GM21528 (cell line): Measurements from ENCODE around the gene ANTXR2.

Experiments
- ATAC-seq: cut with Tn5 transposase; IDR thresholded peaks from one replicate; pipeline ENCODE4 v1.9.1; 2021; ENCODE audit warnings: mild to moderate bottlenecking, moderate library complexity; ENCODE audit not compliant: unreplicated experiment, low FRiP score

Gene ANTXR2

GRCh38 chr4:80092847-80093246 is 19.8 kb upstream of the ANTXR2 start:
- no peak for ATAC-seq

GRCh38 chr4:80092088-80092487 is 19.1 kb upstream of the ANTXR2 start:
- no peak for ATAC-seq

DNA sequence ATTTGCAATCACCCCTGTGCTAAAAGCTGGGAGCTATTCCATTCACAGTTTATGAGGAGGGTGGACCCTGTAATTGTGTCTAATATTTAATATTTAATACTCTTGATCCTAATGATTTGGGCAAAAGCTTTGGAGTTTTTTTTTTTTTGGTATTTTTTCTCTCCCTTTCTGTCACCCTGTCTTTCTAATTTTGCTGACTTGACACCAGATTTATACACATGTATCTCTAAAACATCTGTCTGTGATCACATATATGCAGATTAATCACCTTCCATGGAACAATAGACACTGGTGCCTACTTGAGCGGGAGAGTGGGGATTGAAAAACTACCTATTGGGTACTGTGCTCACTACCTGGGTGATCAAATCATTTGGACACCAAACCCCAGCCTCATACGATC is 18.7 kb upstream of the ANTXR2 start:
- ATAC-seq = no peak

- no peak for ATAC-seq
Observed at GRCh38 chr4:80091184-80091583, 18.2 kb upstream of the ANTXR2 start.

GRCh38 chr4:80090090-80090489 is 17.1 kb upstream of the ANTXR2 start:
- no peak for ATAC-seq

DNA sequence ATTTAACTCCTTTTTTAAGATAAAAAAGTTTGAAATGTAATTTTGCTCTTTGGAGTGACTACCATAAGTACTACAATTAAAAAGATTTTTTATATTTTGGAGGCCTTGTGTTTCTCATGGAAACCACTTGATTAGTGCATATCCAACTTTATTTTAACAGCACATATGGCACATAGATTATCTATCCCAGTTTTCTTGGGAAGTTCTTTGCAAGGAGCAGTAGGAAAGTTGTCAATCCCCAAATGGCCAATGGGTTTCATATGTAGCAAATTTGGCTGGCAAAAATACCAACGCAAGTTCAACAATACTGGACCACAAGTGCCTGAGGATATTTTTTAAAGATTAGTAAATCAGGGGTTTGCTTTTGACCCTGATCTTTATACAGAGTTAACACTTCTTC is 15.4 kb upstream of the ANTXR2 start:
- ATAC-seq = no peak

DNA sequence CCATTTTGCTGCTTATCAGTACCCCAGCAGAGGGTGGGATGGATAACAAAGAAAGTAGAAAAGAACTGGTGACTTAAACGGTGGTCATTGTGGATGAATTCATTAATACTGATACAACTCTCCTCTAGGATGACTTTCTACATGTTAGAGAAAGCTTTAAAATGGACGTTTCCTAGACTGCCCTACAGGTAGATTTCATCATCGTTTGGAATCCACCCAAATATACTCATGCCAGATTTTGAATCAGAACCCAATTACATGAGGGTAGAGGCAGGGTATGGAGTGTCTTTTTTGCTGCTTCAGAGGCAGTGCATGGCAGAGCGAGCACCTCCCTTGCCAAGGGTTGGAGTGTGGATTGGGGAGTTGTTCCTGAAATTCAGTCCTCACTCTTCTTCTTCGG is 13.3 kb upstream of the ANTXR2 start:
- ATAC-seq = no peak

GRCh38 chr4:80085081-80085480 is 12.1 kb upstream of the ANTXR2 start:
- ATAC-seq = no peak

GRCh38 chr4:80082693-80083092 is 9.7 kb upstream of the ANTXR2 start:
- ATAC-seq = no peak

DNA sequence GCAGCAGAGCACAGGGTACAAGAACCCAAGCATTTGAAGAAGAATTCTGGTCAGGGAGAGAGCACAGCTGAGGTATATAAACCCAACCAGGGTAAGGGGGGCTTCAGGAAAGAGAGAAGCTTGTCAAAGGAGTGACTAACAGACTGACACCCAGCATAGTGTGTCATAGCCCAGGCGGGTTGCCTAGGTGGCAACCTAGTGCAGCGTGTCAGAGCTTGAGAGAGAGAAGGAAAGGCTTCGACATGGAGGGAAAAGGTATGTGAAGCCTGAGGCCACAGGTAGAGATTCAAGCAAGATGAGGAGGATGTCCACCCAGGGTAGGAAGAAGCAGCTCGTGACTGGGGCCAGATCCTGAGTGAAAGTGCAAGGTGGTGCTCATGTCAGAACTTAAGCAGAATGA is 8.5 kb upstream of the ANTXR2 start:
- no peak for ATAC-seq

- ATAC-seq = no peak
Observed at GRCh38 chr4:80079255-80079923, 6.4 kb upstream of the ANTXR2 start.

DNA sequence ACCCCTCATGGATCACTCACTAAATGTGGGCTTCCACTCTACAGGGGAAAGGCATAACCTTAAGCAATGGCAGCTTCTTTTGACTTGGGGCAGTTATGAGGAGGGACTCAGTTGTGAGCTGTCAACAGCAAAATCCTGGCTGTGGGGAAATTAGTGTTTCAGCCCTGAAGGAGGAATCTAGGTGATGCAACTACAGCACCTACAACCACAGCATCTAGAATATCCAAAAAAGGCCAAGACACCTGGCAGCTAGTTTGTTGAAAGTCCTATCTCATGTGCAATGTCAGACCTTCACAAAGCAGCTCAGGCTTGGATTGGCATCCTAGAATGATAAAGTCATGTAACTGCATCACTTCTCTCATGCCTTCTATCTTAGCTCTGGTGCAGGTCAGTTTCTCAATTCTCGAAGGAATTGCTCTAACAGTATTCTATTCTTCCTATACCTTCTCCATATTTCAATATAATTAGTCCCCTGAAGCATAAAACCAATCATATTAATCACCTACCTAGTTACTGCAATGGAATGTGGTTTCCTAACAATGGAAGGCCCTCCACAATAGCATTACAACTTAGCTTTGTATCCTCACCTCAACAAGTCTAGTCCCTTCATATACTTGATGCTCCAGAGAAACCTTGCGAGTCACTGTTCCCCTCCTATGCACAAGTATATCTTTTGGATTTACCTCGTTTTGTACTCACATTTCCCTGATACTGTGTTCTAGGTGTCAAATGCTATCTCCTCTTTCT is 5.5 kb upstream of the ANTXR2 start:
- ATAC-seq = no peak

- no peak for ATAC-seq
Observed at GRCh38 chr4:80077639-80078038, 4.6 kb upstream of the ANTXR2 start.

- no peak for ATAC-seq
Observed at GRCh38 chr4:80076681-80077080, 3.7 kb upstream of the ANTXR2 start.

DNA sequence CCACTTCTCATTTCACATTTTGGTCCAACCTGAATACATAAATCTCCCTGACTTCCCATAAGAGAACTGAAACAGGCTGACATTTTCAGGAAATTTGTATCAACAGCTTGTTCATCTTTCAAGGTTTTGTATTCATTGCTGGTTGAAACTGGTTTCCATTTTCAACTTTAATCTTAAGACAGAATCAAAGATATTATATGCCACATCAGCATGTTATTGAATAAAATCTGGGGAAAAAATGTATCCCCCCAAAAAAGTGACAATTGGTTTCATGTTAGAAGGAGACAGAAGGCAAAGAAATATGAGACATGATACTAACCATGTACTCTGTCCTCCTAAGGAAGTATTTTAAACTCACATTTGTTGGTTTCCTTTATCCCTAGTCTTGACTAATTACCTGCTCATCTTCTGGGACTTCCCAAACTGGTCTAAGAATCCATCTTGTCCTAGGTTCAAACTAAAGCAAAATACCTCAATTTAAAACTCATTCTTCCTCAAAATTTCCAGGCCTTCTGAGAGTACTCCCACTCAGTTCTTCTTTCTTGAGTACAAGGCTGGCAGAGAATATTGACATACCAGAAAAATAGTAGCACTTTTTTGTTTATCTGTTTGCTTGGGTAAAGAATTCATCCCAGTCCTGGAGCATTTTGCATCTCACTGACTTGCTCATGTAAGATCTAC is 3.1 kb upstream of the ANTXR2 start:
- ATAC-seq = no peak

DNA sequence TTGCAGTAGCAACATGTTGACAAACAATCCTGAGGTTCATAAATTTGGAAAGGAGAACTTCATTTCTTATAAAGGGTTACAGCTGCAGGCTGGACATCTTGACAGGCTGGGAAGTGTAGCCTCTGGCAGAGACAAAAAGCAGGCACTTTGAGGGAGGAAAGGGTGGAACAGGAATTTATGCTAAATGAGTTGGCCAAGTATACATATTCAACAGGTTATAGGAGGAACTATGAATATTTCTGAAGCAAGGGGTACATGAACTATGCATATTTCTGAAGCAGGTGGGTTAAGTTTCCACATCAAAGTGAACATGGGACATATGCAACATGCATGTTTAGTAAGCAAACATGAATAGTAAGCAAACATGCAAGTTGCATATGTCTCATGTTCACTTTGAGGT is 1.6 kb upstream of the ANTXR2 start:
- no peak for ATAC-seq

GRCh38 chr4:80074069-80074468 is 1.0 kb upstream of the ANTXR2 start:
- ATAC-seq = no peak

DNA sequence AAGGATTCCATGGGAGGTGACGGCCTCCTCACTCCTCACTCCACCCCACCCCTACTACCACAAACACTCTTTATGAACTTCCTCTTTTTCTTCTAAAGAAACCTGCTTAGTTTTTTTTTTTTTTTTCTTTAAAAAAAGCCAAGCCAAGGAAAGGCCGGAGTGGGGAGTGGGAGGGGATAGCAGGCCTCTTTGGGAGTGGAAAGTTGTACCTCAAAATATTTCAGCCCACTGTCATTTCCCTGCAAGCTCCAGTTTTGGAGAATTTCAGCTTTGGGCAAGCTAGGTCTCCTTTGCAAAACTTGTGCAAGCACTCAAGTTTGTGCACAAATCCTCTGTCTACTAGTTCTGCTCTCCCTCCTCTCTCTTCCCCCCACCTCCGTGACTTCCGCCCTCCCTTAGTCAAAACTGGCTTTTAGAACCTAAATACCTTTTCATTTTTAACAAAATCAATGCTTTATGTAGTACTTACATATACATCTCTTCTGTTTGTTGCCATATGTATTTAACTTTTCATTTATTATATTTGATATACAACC is 512 bp upstream of the ANTXR2 start:
- ATAC-seq = peak; percentile 64

GRCh38 chr4:80072228-80072743 is 743 bp downstream of the ANTXR2 start:
- ATAC-seq = peak; percentile 29

DNA sequence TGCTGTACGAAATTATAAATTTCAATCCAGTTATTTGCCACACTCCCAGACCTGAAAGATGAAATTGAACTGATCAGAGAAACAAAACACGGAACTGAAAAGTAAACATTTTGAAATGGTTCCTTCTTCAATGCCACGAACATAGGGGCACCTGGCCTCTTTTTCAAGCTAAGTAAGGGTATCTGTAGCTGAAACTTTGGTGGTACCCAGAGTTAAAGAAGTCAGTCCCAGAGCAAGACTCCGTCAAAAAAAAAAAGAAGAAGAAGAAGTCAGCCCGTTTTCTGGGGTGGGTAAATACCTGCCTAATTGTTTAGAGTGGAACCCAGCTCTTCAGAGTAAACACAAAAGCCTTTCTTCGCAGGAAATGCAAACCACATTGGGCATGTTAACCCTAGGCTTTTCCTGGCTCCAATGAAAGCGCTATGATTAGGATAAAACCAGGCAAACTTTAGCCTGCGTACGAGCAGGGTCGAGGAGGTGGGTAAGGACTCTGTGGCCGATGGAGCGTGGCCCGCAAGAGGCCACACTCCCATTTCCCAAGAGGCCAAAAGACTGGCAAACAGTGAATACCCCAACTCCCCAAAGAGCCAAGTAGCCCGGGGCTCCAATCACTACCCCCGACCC is 1.3 kb downstream of the ANTXR2 start:
- ATAC-seq = peak; percentile 32
